Measurements from ENCODE around the gene NOXO1. TPM values are rescaled to one million over a fixed set of nuclear protein-coding genes. Genes with fewer than 3 reads are reported as not detected.

Gene NOXO1
- polyA plus RNA-seq, 1 donor (not counting 4 experiments of a cell fraction or from before 2014, with no cell fraction given) = 0.38 TPM

GRCh38 chr16:1998852-1999801, 17.9 kb upstream of the NOXO1 start:
- H3K4me2 ChIP-seq (ENCODE audit: control insufficient read depth, extremely low read depth, insufficient read depth, low read depth, low read length) = no peak overlapping the region
- H3K9me1 ChIP-seq (ENCODE audit: control insufficient read depth, extremely low read depth, insufficient read depth, low read length) = no peaks in the 10 kb centered on the region
- H3K4me3 ChIP-seq (ENCODE audit: control insufficient read depth in 2 of 3, extremely low read depth in 1 of 3, insufficient read depth in 2 of 3, low read depth in 1 of 3, low read length in 3 of 3) = no peak overlapping the region
- no peak overlapping the region for H2AFZ ChIP-seq (ENCODE audit: control insufficient read depth, low read length)
- dilution Hi-C loops (cut with MboI; ENCODE audit: extremely low pct_ligation_motif_present, low sequenced_read_pairs) = no loop called here
- no peaks in the 10 kb centered on the region for H3K27me3 ChIP-seq (ENCODE audit: control insufficient read depth, extremely low read depth, insufficient read depth, low read length)
- H3K9ac ChIP-seq (ENCODE audit: control insufficient read depth, extremely low read depth, insufficient read depth, low read length) = no peak overlapping the region
- no peaks in the 10 kb centered on the region for H3K9me3 ChIP-seq (ENCODE audit: control insufficient read depth, low read depth, low read length)
- peaks cover 25% of the 10 kb centered on the region for H4K20me1 ChIP-seq (ENCODE audit: control insufficient read depth, extremely low read depth, insufficient read depth, low read length)
- peaks cover 26% of the 10 kb centered on the region for H3K79me2 ChIP-seq (ENCODE audit: control insufficient read depth, insufficient read depth, low read length)
- no peak for TF ChIP-seq CTCF (optimal IDR thresholded peaks at IDR 0.05 in 1 of 3, IDR thresholded peaks at IDR 0.05 in 1 of 3, conservative IDR thresholded peaks at IDR 0.05 in 1 of 3; ENCODE audit: extremely low read depth in 1 of 3, insufficient read depth in 2 of 3, low read length in 3 of 3)
- TF ChIP-seq EZH2 (IDR thresholded peaks at IDR 0.05; ENCODE audit: low read length) = no peak
- no peak overlapping the region for H3K27ac ChIP-seq (ENCODE audit: control insufficient read depth, insufficient read depth, low read length)
- H3K36me3 ChIP-seq (ENCODE audit: control insufficient read depth in 2 of 2, extremely low read depth in 1 of 2, insufficient read depth in 2 of 2, low read length in 2 of 2) = peaks cover 42 to 52% of the 10 kb centered on the region in 2 experiments
- DNase-seq (ENCODE audit: low read depth, low spot score) (no peak), FAIRE-seq (no peak)
- H3K4me1 ChIP-seq (ENCODE audit: control insufficient read depth, extremely low read depth, insufficient read depth, low read length) = peaks cover under 1% of the 10 kb centered on the region

- FAIRE-seq (no peak), DNase-seq (ENCODE audit: low read depth, low spot score) (no peak)
- no peaks in the 10 kb centered on the region for H3K9me3 ChIP-seq (ENCODE audit: control insufficient read depth, low read depth, low read length)
- peaks cover 19% of the 10 kb centered on the region for H3K79me2 ChIP-seq (ENCODE audit: control insufficient read depth, insufficient read depth, low read length)
- dilution Hi-C loops (cut with MboI; ENCODE audit: extremely low pct_ligation_motif_present, low sequenced_read_pairs) = no loop called here
- no peaks in the 10 kb centered on the region for H3K9me1 ChIP-seq (ENCODE audit: control insufficient read depth, extremely low read depth, insufficient read depth, low read length)
- H3K27ac ChIP-seq (ENCODE audit: control insufficient read depth, insufficient read depth, low read length) = no peak overlapping the region
- no peak overlapping the region for H3K4me2 ChIP-seq (ENCODE audit: control insufficient read depth, extremely low read depth, insufficient read depth, low read depth, low read length)
- H4K20me1 ChIP-seq (ENCODE audit: control insufficient read depth, extremely low read depth, insufficient read depth, low read length) = peaks cover 17% of the 10 kb centered on the region
- H3K27me3 ChIP-seq (ENCODE audit: control insufficient read depth, extremely low read depth, insufficient read depth, low read length) = no peaks in the 10 kb centered on the region
- H3K9ac ChIP-seq (ENCODE audit: control insufficient read depth, extremely low read depth, insufficient read depth, low read length) = no peak overlapping the region
- TF ChIP-seq EZH2 (IDR thresholded peaks at IDR 0.05; ENCODE audit: low read length) = no peak
- no peak for TF ChIP-seq CTCF (optimal IDR thresholded peaks at IDR 0.05 in 1 of 3, IDR thresholded peaks at IDR 0.05 in 1 of 3, conservative IDR thresholded peaks at IDR 0.05 in 1 of 3; ENCODE audit: extremely low read depth in 1 of 3, insufficient read depth in 2 of 3, low read length in 3 of 3)
- H3K4me3 ChIP-seq (ENCODE audit: control insufficient read depth in 2 of 3, extremely low read depth in 1 of 3, insufficient read depth in 2 of 3, low read depth in 1 of 3, low read length in 3 of 3) = no peak overlapping the region
- no peak overlapping the region for H2AFZ ChIP-seq (ENCODE audit: control insufficient read depth, low read length)
- H3K4me1 ChIP-seq (ENCODE audit: control insufficient read depth, extremely low read depth, insufficient read depth, low read length) = peaks cover 4% of the 10 kb centered on the region
- peaks cover 42 to 47% of the 10 kb centered on the region in 2 experiments for H3K36me3 ChIP-seq (ENCODE audit: control insufficient read depth in 2 of 2, extremely low read depth in 1 of 2, insufficient read depth in 2 of 2, low read length in 2 of 2)
Observed at GRCh38 chr16:1998360-1998835, 17.1 kb upstream of the NOXO1 start.

Data from keratinocyte (primary cell).